Hematopoietic multipotent progenitor cell (in vitro differentiated cells): ENCODE results near the gene OTULIN. TPM values are rescaled to one million over a fixed set of nuclear protein-coding genes. Genes with fewer than 3 reads are reported as not detected.
A peak's percentile ranks its signal among the peaks of the same experiment; 100 is the strongest.

ENCODE experiments used
- DNase-seq, 3 donors: peaks; one replicate each; pipeline ENCODE4 v3.0.0-alpha.2; 2011 to 2015; ENCODE audit warnings: low read depth in 2 of 3, low spot score in 2 of 3
- total RNA-seq: library from RNA; depleted of rRNA; stranded (reverse); fragments of >200 nt; gene quantifications from one replicate; pipeline ENCODE4 v1.2.3, GENCODE V29; 2012

The OTULIN gene
- total RNA-seq, 1 donor, result 21.8 TPM

DNA sequence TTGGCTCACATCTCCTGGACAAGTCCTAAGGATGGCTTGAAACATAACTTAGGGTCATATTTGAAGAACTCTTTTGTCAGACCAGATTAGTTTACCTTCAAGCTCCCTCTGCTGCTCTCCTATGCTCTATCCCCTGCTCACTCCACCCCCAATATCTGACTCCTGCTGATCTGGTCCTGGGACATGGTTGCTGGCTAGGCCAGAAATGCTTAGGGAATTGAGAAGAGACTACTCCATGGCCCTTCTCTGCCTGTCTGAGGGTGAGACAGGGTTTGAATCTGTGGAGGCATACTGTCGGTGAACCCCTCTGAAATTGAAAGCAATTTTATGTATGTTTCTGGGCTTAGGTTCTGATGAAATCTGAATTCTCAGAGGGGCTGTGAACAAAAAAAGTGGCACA lies 3.3 kb downstream of the OTULIN start:
- DNase-seq, result no peak

DNA sequence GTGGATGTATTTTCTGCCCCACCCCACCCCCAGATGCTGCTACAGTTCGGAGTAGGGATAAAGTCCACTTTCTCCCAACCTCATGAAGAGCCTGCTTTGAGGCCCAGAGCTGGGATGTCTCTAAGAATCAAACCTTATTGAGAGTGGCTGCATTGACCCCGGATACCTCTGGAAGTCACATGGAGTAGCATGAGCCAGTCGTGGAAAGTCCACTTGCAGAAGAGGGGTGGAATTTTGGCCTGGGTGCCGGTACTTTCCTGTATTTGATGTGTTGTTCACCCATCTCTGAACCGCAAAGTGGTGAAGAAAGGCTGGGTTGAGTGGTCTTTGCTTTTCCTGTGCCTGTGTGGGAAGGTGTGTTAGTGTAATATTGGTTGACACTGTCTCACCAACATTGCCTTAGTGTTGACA lies 3.7 kb downstream of the OTULIN start:
- DNase-seq, result no peak

DNA sequence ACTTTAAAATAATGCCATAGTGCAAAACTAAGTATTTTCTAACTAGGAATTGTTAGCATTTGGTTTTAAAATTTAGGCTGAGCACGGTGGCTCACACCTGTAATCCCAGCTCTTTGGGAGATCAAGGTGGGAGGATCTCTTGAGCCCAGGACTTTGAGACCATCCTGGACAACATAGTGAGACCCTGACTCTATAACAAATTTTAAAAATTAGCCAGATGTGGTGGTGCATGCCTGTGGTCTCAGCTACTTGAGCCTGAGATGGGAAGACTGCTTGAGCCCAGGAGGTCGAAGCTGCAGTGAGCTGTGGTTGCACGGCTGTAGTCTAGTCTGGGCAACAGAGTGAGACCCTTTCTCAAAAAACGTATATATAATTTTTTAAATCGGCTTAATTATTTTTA lies 4.9 kb downstream of the OTULIN start:
- DNase-seq, result no peak

DNA sequence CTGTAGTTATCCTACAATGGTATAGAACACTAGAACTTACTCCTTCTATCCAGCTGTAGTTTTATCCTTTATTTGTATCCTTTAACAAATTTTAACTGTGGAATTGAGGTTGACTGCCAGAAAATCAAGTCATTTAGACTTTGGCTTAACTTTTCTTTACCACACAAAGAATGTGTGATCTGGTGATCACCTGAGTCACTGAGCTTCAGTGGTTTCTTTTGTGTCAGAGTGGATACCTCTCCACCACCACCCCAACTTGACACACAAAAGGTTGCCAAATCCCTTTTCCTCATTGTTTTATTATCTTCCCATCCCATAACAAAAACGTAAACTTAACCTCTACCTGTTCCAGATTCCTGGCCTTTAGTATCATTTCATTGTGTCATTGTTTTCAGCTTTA lies 5.5 kb downstream of the OTULIN start:
- no peak for DNase-seq

DNA sequence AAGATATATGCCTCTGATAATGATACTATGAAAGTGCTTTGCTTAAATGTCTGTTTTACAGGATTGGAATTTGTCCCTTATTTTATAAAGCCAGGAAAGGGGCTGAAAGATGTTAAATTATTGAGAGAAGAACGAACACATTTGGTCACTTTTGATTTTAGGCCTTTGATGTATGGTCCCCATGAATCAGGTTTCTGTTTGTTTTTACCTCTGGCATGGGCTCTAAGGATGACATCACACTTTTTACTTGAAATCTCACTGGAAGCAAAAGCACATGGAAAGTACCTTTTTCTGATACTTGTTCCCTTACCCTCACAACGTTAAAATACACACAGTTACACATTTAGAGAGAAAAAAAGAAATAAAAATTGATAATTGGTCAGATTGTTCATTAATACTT lies 6.9 kb downstream of the OTULIN start:
- no peak for DNase-seq

DNA sequence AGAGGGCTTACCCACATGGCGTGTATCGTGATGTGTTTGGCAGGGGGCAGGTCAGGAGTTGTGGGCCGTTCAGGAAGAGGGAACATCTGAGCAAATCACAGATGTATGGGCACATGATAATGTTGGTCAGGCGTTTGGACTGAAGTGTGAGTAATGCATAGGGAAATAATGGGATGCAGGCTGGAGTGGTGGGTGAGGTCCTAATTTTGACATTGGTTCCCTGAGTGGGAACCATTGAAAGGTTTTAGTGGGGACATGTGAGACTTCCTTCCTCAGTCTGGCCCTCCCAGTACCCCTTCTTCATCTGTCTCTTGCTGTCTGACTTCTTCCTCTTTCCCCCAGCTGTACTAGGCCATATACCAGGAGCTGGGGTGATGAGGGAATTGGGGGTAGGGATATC lies 7.6 kb downstream of the OTULIN start:
- DNase-seq, result no peak

DNA sequence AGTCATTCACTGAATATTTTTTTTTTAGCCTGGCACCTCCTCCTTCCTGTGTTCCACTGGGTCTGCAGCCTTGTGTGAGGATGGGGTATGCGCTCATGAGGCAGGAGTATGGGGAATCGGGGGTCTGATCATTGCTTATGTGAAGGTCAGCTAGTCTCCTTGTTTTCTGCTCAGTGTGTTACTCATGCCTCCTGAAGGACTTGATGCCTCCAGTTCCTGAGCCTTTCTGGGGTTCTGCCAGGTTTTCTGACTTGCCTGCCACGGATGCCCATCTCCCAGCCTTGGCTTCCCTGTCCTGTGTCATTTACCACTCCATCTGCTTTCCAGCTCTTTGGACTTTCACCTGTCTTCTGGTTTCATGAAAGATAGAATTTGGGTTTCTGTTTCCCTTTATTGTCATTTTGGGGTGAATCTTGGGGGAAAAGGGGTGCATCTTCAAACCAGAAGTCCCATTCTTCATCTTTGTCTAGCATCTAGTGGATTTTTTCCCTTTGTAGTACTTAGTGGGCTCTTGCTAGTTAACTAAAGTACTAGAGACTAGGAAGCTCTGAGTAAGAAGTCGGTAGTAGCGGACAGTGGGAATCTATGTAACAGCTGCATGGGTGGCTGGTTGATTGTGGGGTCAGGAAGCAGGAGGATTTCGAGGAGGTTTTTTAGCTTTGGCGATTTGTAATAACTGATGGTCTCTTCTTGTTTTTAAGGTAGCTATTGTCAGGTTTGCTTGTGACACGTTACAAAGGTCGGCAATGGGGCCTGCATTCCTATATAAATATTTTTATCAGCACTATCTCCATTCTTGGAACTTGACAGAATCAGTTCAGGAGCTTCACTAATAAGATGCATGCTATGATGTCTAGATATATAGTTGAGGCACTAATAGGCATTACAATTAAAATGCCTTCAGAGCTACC lies 8.2 kb downstream of the OTULIN start:
- no peak for DNase-seq

DNA sequence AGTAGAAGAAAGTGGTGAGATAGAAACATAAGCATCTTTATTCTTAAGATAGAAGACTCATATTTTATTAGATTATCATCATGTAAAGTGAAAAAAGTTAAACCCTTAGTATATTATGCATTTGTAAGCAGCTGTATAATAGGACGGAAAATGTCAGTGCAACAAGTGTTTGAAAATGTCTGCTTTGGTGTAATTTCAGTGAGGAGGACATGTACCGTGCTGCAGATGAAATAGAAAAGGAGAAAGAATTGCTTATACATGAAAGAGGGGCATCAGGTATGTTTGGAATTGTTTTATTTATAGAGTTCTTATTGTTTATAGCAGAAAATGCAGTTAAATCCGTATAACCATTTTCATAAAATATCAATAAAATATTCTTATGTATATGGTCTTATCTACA lies 8.9 kb downstream of the OTULIN start:
- no peak for DNase-seq

DNA sequence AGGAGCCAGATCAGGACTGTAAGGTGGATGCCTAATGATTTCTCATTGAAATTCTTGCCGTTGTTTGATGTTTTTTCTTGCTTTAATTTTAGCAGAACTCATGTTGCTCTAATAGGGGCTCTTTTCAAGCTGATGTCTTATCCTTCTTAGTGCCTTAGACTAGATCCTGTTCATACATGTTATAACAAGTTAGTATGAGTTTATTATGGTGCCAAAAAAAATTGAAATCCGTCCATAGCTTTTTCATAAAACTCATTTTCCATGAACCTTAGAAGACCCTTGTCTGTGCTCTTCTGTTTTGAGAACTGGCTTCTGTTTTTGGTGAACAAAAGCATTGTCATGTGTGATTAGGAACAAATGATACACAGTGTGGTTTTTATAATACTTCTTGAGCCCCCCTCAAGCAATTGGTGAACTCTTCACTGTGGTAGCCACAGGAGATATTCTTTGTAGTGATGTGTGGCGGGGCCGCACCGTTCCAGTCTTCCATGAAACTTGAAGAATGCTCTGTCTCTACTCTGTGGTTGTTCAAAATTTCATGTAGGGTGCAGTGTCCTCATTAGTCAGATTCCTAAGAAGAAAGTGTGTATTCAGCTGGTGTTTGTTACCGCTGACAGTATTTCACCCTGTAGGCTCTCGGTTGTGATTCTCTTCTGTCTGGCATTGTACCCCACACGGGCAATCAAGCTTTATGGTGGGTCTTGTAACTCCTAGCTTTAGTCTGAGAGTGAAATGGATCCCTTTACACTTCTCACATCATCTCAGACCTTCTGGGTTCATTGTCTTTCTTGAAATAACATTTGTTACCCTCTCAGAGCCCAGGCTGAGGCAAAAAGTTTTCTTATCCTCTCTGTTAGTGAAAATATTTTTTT lies 10.7 kb downstream of the OTULIN start:
- no peak for DNase-seq

DNA sequence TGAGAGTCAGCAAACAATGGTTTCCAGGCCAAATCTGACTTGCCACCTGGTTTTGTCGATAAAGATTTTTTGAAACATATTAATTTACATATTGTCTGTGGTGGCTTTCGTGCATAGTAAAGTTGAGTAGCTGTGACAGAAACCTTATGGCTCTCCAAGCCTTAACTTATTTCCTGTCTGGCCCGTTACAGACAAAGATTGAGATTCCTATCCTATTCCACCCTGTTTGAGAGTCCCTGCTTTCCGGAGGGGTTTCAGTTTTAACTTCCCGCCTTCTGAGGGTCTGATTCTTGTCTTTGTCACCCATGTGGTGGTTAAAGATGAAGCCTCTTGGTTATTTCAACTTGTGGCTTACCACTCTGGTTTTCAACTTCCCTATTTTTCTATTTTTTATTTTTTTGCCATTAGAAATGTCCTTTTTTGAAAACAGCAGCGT lies 11.4 kb downstream of the OTULIN start:
- DNase-seq, result peak in 2 of 3 donors; percentile 84 to 91

DNA sequence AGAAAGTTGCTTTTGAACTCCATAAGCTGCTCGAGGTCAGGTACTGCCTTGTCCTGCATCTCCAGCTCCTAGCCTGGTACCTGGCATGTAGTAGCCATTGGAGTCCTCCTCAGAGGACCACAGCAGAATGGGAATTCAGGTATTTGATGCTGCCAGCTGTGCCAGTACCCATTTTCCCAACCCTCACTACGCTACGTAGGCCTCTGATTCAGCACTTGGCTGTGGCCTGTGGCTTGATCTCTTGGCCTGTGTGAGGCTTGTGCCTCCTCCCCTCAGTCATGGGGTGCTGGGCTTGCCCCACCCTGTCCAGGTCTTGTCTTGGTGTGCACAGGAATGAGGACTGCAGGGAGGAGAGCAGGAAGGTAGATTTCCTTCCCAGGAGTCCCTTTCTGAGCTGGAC lies 11.8 kb downstream of the OTULIN start:
- DNase-seq, result peak in 2 of 3 donors; percentile 59 to 70

DNA sequence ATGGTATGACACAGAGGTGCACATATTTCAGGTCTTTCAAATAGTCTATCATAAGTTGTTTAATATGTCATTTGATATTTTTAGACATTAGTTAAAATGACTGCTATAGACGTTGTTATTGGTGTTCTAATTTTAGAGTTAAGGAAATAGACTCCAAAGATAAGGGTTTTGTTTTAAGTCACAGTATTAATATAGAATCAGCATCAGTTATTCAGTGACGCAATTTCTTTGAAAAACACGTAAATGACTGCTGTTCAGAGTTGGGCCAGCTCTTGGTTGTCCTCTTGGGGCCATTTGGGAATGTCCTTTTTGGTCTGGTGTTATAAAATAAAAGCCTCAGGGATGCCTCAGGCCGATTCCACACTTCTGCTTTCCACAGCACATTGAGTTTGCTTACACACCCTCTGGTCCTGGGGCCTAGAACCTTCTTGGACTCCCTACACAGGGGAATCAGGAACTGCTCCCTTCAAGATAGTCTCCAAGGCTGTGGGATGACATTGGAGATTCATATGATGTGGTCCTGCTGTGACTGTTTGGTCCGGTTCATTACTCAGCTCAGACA lies 14.3 kb downstream of the OTULIN start:
- DNase-seq, result no peak

DNA sequence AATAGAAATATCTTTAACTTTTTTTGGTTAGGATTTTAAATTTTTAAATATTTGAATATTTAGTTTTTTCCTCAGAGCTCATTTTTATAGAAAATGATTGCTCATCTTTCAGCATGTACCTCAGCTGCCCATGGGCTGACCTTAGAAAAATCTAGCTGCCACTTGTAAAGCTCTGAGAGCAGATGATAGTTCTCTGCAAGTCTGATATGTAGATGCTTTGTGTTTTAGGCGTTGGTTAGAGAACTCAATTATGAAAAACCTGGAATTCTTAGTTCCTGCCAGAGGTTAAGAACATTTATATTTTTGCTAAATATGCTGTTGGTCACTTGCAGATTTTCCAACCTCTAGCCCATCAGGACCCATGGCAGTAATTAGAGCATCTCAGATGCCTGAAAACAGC lies 15.1 kb downstream of the OTULIN start:
- no peak for DNase-seq

DNA sequence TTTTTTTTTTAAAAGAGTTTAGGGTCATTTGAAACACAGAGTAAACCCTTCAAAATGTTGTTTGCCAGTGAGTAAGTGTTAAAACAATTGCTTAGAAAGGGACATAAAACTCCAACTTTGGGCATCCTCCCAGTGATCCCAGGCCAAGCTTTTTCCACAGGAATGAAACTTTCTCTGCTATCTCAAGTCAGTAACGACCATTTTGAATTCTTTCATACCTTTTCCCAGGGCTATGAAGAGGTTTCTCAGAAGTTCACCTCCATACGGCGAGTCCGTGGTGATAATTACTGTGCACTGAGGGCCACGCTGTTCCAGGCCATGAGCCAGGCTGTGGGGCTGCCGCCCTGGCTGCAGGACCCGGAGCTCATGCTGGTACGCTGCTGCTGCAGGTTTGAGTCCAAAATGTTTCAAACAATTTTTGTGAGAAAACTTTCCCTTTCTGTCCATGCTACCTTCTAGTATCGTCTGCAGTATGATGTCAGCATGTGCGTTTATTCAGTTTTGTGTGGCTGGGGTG lies 16.8 kb downstream of the OTULIN start:
- DNase-seq, result no peak

DNA sequence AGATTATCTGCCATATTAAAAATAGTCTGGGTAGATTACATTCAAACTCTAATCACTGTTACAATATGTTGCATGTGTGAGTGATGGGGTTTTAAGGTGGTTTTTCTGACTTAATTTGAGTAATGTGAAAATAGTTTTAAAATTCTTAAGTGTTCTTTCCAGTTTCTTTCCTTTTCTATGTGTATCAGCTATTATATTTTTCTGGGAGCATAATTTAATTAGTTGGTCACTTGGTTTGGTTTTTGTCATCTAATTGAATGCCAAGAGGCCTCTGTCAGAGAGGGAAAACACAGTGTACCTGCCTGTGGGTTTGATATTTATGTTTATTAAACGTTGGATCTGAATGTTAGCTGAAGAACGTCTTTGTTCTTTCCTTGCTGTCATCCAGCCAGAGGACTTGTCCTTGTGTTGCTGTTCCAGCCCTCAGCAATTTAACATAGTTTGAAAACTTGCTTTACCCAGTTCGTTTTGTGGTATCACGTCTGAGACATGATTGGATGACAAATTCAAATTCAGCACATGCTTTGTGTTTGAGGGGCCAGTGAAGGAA lies 19.5 kb downstream of the OTULIN start:
- DNase-seq, result no peak

DNA sequence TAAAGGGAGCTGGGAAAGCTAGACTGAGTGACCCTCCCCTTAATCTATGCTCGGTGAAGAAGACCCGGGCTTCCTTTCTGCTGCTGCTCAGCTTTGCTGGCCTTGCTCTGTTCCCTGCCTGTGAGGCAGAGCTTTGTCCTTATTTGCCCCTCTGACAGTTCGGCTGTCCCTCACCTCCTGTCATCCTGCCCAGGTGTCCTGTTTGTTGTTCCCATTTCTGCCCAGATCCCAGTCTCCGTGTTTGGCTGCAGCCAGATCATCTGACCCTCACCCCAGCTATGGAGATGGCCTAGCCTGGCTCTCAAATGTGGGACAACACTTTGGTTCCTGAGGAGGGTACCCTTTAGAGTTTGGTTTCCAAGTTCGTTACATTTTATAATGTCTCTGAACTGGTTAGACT lies 20.2 kb downstream of the OTULIN start:
- DNase-seq, result no peak

DNA sequence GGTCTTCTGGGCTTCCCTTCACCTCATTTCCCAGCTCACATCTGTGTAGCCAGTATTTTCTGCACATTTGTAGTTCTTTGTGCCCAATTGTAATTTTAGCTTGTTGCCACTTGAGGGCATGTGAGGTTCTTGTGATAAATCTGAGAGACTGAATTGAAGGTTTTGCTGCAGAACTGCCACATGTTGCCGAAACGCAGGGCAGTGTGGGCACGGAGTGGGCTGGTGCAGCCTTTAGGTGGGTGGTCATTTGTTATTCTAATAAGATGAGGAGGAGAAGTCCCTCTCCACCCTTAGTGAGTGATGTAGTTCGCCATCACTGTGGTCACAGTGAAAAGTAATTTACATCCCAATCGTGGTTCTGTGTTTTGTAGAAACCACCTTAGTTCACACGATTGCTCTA lies 21.2 kb downstream of the OTULIN start:
- DNase-seq, result peak in 1 of 3 donors; percentile 61

DNA sequence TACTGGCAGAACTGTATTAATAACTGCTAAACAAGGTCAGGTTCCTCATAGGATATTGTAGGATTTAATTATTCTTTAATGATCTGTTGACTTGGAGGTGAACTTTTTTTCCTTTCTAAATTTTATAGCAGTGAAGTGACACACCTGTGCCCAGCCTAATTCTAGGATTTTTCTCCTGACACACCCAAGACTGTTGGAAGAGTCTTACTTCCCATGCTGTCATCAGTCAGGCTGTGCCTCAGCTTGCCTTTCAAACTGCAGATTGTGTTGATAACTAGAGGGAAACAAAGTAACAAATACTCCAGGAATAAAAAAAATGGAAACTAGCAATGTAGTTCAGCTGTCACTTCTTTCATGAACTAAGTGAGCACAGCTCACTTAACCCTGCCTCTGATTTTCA lies 22.0 kb downstream of the OTULIN start:
- DNase-seq, result no peak

DNA sequence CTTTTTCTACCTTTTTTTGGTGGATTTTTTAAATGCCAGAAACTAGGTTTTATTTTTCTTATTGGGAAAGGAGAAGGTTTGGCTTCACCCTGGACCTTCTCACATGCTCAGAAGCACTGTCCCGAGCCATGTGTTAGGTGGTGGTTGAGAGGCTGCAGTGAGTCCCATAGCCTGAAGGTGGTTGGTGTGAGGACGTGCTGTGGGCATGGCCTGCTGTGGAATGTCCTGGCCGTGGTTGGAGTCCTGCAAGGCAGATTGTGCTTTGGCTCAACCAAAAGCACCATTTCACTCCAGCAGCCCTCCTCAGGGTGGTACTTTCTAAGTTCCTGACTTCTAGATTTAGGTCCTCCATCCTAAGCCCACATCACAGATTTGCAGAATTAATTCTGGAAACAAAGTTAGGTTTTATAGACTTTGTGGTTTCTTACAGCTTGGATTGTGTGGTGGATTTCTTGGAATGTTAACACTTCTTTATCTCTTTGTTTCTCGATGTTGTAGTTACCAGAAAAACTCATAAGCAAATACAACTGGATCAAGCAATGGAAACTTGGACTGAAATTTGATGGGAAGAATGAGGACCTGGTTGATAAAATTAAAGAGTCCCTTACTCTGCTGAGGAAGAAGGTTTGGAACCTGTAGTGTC lies 22.6 kb downstream of the OTULIN start:
- DNase-seq, result no peak

DNA sequence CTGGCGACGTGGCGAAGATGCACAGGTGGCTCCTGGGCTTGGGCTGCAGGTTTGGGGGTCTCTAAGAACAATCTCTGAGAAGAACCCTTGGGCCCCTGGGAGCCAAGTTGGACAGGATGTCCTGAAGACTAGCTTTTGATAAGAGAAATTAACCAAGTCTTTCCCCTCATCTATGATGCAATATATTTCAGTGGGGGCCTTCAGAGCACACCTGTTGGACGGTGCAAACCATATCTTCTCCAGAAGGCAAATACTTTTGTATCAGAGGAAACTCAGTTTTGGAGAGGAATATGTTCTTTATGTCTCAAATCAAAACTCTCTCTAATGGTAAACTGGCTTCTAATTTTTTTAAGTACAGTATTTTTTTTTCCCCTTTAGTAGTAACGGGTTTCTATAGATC lies 28.6 kb downstream of the OTULIN start:
- DNase-seq, result no peak
